PFSK-1 (cell line): ENCODE data around the gene IL34.

Experiments
- FOXP2 ChIP-seq: optimal IDR thresholded peaks from 2 replicates; pipeline ENCODE3; 2011; ENCODE audit warnings: borderline replicate concordance, control low read depth, inconsistent platforms; ENCODE audit not compliant: insufficient read depth; ENCODE audit errors: extremely low read length, extremely low read depth
- POLR2AphosphoS5 ChIP-seq: IDR thresholded peaks from 2 replicates; pipeline ENCODE4 v1.6.1; 2012; ENCODE audit warnings: low read depth, mild to moderate bottlenecking, control low read depth, low read length, moderate library complexity
- REST ChIP-seq, 2 experiments: IDR thresholded peaks; 2 replicates each; pipeline versions ENCODE4 v1.6.1 to v1.8.0; 2011 to 2012; ENCODE audit warnings: low read depth in 2 of 2, low read length in 2 of 2, control low read depth in 1 of 2, inconsistent platforms in 1 of 2, mild to moderate bottlenecking in 1 of 2, moderate library complexity in 1 of 2; ENCODE audit not compliant: insufficient read depth in 1 of 2
- SIN3A ChIP-seq: IDR thresholded peaks from 2 replicates; pipeline ENCODE4 v1.6.1; 2012; ENCODE audit warnings: mild to moderate bottlenecking, low read length, moderate library complexity, borderline replicate concordance; ENCODE audit not compliant: insufficient read depth
- TAF1 ChIP-seq: IDR thresholded peaks from 2 replicates; pipeline ENCODE4 v1.6.1; 2012; ENCODE audit warnings: low read length, control low read depth, borderline replicate concordance; ENCODE audit not compliant: insufficient read depth

IL34 gene

GRCh38 chr16:70612931-70613330 lies 33.4 kb upstream of the IL34 start:
- TF ChIP-seq FOXP2 = no peak
- TF ChIP-seq REST (IDR thresholded peaks at IDR 0.05; ENCODE audit: insufficient read depth in 1 of 2, low read depth in 2 of 2, low read length in 2 of 2) = no peak
- TF ChIP-seq SIN3A = no peak
- no peak for TF ChIP-seq TAF1
- TF ChIP-seq POLR2AphosphoS5 = no peak

- no peak for TF ChIP-seq REST (IDR thresholded peaks at IDR 0.05; ENCODE audit: insufficient read depth in 1 of 2, low read depth in 2 of 2, low read length in 2 of 2)
- TF ChIP-seq TAF1 = no peak
- no peak for TF ChIP-seq POLR2AphosphoS5
- no peak for TF ChIP-seq SIN3A
- TF ChIP-seq FOXP2 = no peak
These were observed 32.0 kb upstream of the IL34 start for GRCh38 chr16:70614208-70614951.

- TF ChIP-seq SIN3A (no peak), TAF1 (no peak), REST (IDR thresholded peaks at IDR 0.05; ENCODE audit: insufficient read depth in 1 of 2, low read depth in 2 of 2, low read length in 2 of 2) (no peak), FOXP2 (no peak), POLR2AphosphoS5 (no peak)
These were observed 30.4 kb upstream of the IL34 start for GRCh38 chr16:70615945-70616344.

- TF ChIP-seq FOXP2 (no peak), REST (IDR thresholded peaks at IDR 0.05; ENCODE audit: insufficient read depth in 1 of 2, low read depth in 2 of 2, low read length in 2 of 2) (no peak), TAF1 (no peak), SIN3A (no peak), POLR2AphosphoS5 (no peak)
These were observed 18.7 kb upstream of the IL34 start for GRCh38 chr16:70627696-70628095.
